ENCODE measurements around the gene LGALS16.

- TF ChIP-seq POLR2A (IDR thresholded peaks at IDR 0.05) (no peak), CTCF (IDR thresholded peaks at IDR 0.05) (no peak), POLR2AphosphoS5 (IDR thresholded peaks at IDR 0.05) (no peak)
Observed at GRCh38 chr19:39655613-39656012, at the start of gene LGALS16.

Data from sigmoid colon (tissue), 4 donors.